GM12892 (cell line): ENCODE data around the gene TMED9.

Experiments used
- POLR2A ChIP-seq: IDR thresholded peaks from 2 replicates; pipeline ENCODE4 v1.6.1; 2011; ENCODE audit warnings: low read depth, low read length, control low read depth
- POLR2AphosphoS5 ChIP-seq: IDR thresholded peaks from 2 replicates; pipeline ENCODE4 v1.6.1; 2011; ENCODE audit warnings: low read depth, low read length, control low read depth

DNA sequence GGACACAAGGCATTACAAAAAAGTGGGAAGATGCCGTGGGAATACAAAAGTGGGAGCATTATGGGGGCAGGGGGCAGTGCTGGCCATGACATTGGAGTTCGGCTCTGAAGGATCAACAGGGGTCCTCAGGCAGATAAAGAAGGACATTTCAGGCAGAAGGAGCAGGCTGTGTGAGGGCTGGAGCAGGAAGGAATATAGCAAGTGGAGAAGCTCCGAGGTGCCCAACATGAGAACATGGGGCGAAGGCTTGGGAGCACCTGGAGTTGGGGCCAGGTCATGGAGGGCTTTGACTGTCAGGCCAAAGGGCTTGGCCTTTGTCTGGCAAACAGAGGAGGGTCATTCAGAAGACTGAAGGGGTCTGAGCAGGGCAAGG is 10.4 kb downstream of the TMED9 start:
- no peak for TF ChIP-seq POLR2AphosphoS5
- no peak for TF ChIP-seq POLR2A
